Measurements from ENCODE around the gene PRPF8. TPM values are rescaled to one million over a fixed set of nuclear protein-coding genes. Genes with fewer than 3 reads are reported as not detected.

Gene PRPF8
- total and polyA plus RNA-seq, 2 of the 13 experiments (the other 11 are each of a cell fraction or from before 2014, with no cell fraction given): 112 to 179 TPM

DNA sequence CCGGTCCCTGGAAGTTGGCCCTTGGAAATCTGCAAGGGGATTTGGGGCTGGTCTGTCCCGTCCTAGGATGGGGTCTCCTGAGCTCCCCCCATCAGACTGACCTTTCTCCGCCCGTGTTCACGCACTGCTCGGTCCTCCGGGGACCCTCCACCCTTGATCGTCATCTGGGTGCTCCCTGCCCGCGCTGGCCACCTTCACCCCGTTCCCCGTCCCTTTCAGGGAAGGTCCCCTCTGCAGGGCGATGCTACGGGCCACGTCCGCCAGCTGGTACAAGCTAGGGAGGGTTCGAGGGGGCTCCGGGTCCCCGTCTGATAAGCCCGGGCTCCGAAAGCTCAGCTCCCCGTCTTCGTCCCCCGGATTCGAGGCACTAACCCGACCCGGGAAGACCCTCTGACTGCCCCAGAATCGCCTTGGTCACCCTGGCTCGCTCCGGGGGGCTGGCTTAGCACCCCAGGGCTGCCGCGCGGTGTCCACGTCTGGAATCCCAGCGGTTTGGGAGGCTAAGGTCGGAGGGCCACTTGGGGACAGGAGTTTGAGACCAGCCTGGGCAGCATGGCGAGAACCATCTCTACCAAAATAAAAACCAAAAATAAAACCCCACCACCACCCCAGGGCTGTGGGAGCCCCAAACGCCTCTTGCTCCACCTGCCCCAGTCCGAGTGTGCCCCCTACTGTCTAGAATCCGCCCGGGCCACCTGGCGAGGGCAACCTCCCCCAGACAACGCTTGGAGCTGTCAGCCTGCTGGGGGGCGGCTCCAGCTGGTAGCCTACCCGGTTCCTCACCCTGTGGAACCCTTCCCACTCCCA lies 55.0 kb downstream of the PRPF8 start (continued):
- TF ChIP-seq, protein P1, sequence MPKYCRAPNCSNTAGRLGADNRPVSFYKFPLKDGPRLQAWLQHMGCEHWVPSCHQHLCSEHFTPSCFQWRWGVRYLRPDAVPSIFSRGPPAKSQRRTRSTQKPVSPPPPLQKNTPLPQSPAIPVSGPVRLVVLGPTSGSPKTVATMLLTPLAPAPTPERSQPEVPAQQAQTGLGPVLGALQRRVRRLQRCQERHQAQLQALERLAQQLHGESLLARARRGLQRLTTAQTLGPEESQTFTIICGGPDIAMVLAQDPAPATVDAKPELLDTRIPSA (CRISPR knock-in tag; IDR thresholded peaks at IDR 0.05; ENCODE audit: borderline replicate concordance): no peak
- TF ChIP-seq FOXC1 (CRISPR knock-in tag; IDR thresholded peaks at IDR 0.05; ENCODE audit: borderline replicate concordance) (no peak), RELA (CRISPR knock-in tag; IDR thresholded peaks at IDR 0.05) (no peak), SOX6 (IDR thresholded peaks at IDR 0.05) (no peak), SOX6 (CRISPR knock-in tag; IDR thresholded peaks at IDR 0.05) (no peak), GZF1 (CRISPR knock-in tag; IDR thresholded peaks at IDR 0.05) (no peak), PAX8 (CRISPR knock-in tag; IDR thresholded peaks at IDR 0.05; ENCODE audit: borderline replicate concordance) (no peak), SRSF9 (IDR thresholded peaks at IDR 0.05; ENCODE audit: borderline replicate concordance, insufficient read depth, low read depth, low read length, poor library complexity, severe bottlenecking) (no peak), ZNF451 (CRISPR knock-in tag; IDR thresholded peaks at IDR 0.05) (0 out of 2 replicates have a peak, but pooled peaks have one; percentile 32), ZNF720 (CRISPR knock-in tag; IDR thresholded peaks at IDR 0.05) (no peak), SPEN (CRISPR knock-in tag; IDR thresholded peaks at IDR 0.05; ENCODE audit: low read depth) (no peak), SP5 (CRISPR knock-in tag; IDR thresholded peaks at IDR 0.05; ENCODE audit: borderline replicate concordance, low read depth) (no peak), ISL2 (CRISPR knock-in tag; IDR thresholded peaks at IDR 0.05) (no peak), ZNF772 (CRISPR knock-in tag; IDR thresholded peaks at IDR 0.05) (no peak), FOXO1 (CRISPR knock-in tag; IDR thresholded peaks at IDR 0.05) (no peak)
- TF ChIP-seq, protein P2, sequence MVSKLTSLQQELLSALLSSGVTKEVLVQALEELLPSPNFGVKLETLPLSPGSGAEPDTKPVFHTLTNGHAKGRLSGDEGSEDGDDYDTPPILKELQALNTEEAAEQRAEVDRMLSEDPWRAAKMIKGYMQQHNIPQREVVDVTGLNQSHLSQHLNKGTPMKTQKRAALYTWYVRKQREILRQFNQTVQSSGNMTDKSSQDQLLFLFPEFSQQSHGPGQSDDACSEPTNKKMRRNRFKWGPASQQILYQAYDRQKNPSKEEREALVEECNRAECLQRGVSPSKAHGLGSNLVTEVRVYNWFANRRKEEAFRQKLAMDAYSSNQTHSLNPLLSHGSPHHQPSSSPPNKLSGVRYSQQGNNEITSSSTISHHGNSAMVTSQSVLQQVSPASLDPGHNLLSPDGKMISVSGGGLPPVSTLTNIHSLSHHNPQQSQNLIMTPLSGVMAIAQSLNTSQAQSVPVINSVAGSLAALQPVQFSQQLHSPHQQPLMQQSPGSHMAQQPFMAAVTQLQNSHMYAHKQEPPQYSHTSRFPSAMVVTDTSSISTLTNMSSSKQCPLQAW (CRISPR knock-in tag; IDR thresholded peaks at IDR 0.05): peak; percentile 34; the same call in 1 of the 2 replicates
- TF ChIP-seq, protein P3, sequence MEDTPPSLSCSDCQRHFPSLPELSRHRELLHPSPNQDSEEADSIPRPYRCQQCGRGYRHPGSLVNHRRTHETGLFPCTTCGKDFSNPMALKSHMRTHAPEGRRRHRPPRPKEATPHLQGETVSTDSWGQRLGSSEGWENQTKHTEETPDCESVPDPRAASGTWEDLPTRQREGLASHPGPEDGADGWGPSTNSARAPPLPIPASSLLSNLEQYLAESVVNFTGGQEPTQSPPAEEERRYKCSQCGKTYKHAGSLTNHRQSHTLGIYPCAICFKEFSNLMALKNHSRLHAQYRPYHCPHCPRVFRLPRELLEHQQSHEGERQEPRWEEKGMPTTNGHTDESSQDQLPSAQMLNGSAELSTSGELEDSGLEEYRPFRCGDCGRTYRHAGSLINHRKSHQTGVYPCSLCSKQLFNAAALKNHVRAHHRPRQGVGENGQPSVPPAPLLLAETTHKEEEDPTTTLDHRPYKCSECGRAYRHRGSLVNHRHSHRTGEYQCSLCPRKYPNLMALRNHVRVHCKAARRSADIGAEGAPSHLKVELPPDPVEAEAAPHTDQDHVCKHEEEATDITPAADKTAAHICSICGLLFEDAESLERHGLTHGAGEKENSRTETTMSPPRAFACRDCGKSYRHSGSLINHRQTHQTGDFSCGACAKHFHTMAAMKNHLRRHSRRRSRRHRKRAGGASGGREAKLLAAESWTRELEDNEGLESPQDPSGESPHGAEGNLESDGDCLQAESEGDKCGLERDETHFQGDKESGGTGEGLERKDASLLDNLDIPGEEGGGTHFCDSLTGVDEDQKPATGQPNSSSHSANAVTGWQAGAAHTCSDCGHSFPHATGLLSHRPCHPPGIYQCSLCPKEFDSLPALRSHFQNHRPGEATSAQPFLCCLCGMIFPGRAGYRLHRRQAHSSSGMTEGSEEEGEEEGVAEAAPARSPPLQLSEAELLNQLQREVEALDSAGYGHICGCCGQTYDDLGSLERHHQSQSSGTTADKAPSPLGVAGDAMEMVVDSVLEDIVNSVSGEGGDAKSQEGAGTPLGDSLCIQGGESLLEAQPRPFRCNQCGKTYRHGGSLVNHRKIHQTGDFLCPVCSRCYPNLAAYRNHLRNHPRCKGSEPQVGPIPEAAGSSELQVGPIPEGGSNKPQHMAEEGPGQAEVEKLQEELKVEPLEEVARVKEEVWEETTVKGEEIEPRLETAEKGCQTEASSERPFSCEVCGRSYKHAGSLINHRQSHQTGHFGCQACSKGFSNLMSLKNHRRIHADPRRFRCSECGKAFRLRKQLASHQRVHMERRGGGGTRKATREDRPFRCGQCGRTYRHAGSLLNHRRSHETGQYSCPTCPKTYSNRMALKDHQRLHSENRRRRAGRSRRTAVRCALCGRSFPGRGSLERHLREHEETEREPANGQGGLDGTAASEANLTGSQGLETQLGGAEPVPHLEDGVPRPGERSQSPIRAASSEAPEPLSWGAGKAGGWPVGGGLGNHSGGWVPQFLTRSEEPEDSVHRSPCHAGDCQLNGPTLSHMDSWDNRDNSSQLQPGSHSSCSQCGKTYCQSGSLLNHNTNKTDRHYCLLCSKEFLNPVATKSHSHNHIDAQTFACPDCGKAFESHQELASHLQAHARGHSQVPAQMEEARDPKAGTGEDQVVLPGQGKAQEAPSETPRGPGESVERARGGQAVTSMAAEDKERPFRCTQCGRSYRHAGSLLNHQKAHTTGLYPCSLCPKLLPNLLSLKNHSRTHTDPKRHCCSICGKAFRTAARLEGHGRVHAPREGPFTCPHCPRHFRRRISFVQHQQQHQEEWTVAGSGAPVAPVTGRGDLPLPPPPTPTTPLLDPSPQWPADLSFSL (CRISPR knock-in tag; IDR thresholded peaks at IDR 0.05): no peak
- TF ChIP-seq, protein P4, sequence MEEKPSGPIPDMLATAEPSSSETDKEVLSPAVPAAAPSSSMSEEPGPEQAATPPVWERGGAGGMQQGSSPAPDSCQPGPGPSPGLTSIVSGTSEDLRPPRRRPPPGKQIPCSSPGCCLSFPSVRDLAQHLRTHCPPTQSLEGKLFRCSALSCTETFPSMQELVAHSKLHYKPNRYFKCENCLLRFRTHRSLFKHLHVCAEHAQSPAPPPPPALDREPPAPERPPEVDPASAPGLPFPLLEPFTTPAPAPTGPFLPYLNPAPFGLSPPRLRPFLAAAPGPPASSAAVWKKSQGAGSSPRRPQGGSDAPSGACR (CRISPR knock-in tag; IDR thresholded peaks at IDR 0.05): no peak
- TF ChIP-seq, protein P5, sequence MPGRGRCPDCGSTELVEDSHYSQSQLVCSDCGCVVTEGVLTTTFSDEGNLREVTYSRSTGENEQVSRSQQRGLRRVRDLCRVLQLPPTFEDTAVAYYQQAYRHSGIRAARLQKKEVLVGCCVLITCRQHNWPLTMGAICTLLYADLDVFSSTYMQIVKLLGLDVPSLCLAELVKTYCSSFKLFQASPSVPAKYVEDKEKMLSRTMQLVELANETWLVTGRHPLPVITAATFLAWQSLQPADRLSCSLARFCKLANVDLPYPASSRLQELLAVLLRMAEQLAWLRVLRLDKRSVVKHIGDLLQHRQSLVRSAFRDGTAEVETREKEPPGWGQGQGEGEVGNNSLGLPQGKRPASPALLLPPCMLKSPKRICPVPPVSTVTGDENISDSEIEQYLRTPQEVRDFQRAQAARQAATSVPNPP (CRISPR knock-in tag; IDR thresholded peaks at IDR 0.05): no peak
